Measurements from ENCODE around the gene COA5.

The COA5 gene

GRCh38 chr2:98649135-98649991, 41.1 kb upstream of the COA5 start:
- Mint-ChIP-seq H3K4me1 (peaks cover 10% of the 10 kb centered on the region), H3K36me3 (ENCODE audit: low read depth) (peaks cover 11% of the 10 kb centered on the region), H3K27ac (no peak overlapping the region), H3K9me3 (peaks cover 10% of the 10 kb centered on the region), H3K27me3 (ENCODE audit: low read depth, poor library complexity) (no peaks in the 10 kb centered on the region), H3K4me3 (no peak overlapping the region)
- DNase-seq, result peak; percentile 84
- TF ChIP-seq CTCF (IDR thresholded peaks at IDR 0.05), result peak; percentile 98

- no peaks in the 10 kb centered on the region for H3K27me3 Mint-ChIP-seq (ENCODE audit: low read depth, poor library complexity)
- no peak overlapping the region for H3K4me3 Mint-ChIP-seq
- no peak for DNase-seq
- no peak overlapping the region for H3K27ac Mint-ChIP-seq
- H3K9me3 Mint-ChIP-seq, result peaks cover 10% of the 10 kb centered on the region
- TF ChIP-seq CTCF (IDR thresholded peaks at IDR 0.05), result no peak
- H3K4me1 Mint-ChIP-seq, result peaks cover 10% of the 10 kb centered on the region
- peaks cover 11% of the 10 kb centered on the region for H3K36me3 Mint-ChIP-seq (ENCODE audit: low read depth)
These were observed 40.1 kb upstream of the COA5 start for GRCh38 chr2:98648451-98648850.

- Mint-ChIP-seq H3K27me3 (ENCODE audit: low read depth, poor library complexity) (no peaks in the 10 kb centered on the region), H3K9me3 (peaks cover 10% of the 10 kb centered on the region), H3K4me3 (no peak overlapping the region), H3K4me1 (peaks cover 10% of the 10 kb centered on the region), H3K36me3 (ENCODE audit: low read depth) (peaks cover 11% of the 10 kb centered on the region), H3K27ac (no peak overlapping the region)
- DNase-seq, result no peak
- no peak for TF ChIP-seq CTCF (IDR thresholded peaks at IDR 0.05)
These were observed 39.3 kb upstream of the COA5 start for GRCh38 chr2:98647636-98648035.

GRCh38 chr2:98643496-98644100, 35.3 kb upstream of the COA5 start:
- H3K9me3 Mint-ChIP-seq, result no peaks in the 10 kb centered on the region
- H3K4me1 Mint-ChIP-seq, result no peaks in the 10 kb centered on the region
- no peak for DNase-seq
- no peak overlapping the region for H3K27ac Mint-ChIP-seq
- no peak for TF ChIP-seq CTCF (IDR thresholded peaks at IDR 0.05)
- H3K27me3 Mint-ChIP-seq (ENCODE audit: low read depth, poor library complexity), result no peaks in the 10 kb centered on the region
- no peak overlapping the region for H3K4me3 Mint-ChIP-seq
- peaks cover 8% of the 10 kb centered on the region for H3K36me3 Mint-ChIP-seq (ENCODE audit: low read depth)

- no peak for DNase-seq
- no peak overlapping the region for H3K4me3 Mint-ChIP-seq
- no peak for TF ChIP-seq CTCF (IDR thresholded peaks at IDR 0.05)
- H3K27ac Mint-ChIP-seq, result no peak overlapping the region
- no peaks in the 10 kb centered on the region for H3K9me3 Mint-ChIP-seq
- H3K4me1 Mint-ChIP-seq, result peaks cover 13% of the 10 kb centered on the region
- peaks cover 5% of the 10 kb centered on the region for H3K27me3 Mint-ChIP-seq (ENCODE audit: low read depth, poor library complexity)
- peaks cover 8% of the 10 kb centered on the region for H3K36me3 Mint-ChIP-seq (ENCODE audit: low read depth)
These were observed 29.3 kb upstream of the COA5 start for GRCh38 chr2:98637401-98638147.
